ENCODE measurements around the gene HS1BP3.

GRCh38 chr2:20692081-20692480, 41.2 kb upstream of the HS1BP3 start:
- TF ChIP-seq EZH2 (IDR thresholded peaks at IDR 0.05; ENCODE audit: low read length, unreplicated experiment) (no peak), CTCF (conservative IDR thresholded peaks at IDR 0.05; ENCODE audit: low read depth, low read length) (no peak), EZH2phosphoT487 (IDR thresholded peaks at IDR 0.05; ENCODE audit: borderline replicate concordance, low read length) (no peak)

Measured in PC-3 (cell line).